Esophagus squamous epithelium (tissue), 5 donors: ENCODE measurements around the gene ZNF70. TPM values are rescaled to one million over a fixed set of nuclear protein-coding genes. Genes with fewer than 3 reads are reported as not detected.

Source experiments
- DNase-seq: peaks from one replicate; lab custom pipeline; 2025; lab: John Stamatoyannopoulos, UW
- H3K27ac ChIP-seq, 4 donors: fragments of 200-600 bp; sonication (generic); one replicate each; pipeline ENCODE4 v1.5.1; 2016 to 2019; ENCODE audit warnings: mild to moderate bottlenecking in 1 of 4
- H3K27me3 ChIP-seq, 4 donors: fragments of 200-600 bp; sonication (generic); 1 replicate in 3 of 4; 2 replicates in 1 of 4; pipeline versions ENCODE4 v1.5.1 to v1.6.0; 2017 to 2021; ENCODE audit warnings: antibody characterized with exemption in 1 of 4
- H3K36me3 ChIP-seq, 3 donors: fragments of 200-600 bp; sonication (generic); one replicate each; pipeline ENCODE4 v1.5.1; 2016 to 2019
- H3K4me1 ChIP-seq, 3 donors: fragments of 200-600 bp; sonication (generic); one replicate each; pipeline ENCODE4 v1.5.1; 2017 to 2019
- H3K4me3 ChIP-seq, 4 donors: fragments of 200-600 bp; sonication (generic); 1 replicate in 3 of 4; 2 replicates in 1 of 4; pipeline ENCODE4 v1.5.1; 2016 to 2019; ENCODE audit warnings: mild to moderate bottlenecking in 2 of 4, moderate library complexity in 1 of 4
- H3K9me3 ChIP-seq, 3 donors: fragments of 200-600 bp; sonication (generic); one replicate each; pipeline ENCODE4 v1.5.1; 2016 to 2019
- CTCF ChIP-seq, 6 experiments: fragments of 450-650 bp in 4 of 6; fragments of 200-600 bp in 2 of 6; sonication (generic) in 2 of 6; IDR thresholded peaks; one replicate each; pipeline ENCODE4 v1.5.1; 2016 to 2019; ENCODE audit warnings: antibody characterized with exemption in 6 of 6, mild to moderate bottlenecking in 4 of 6, moderate library complexity in 4 of 6
- POLR2A ChIP-seq, 4 donors: fragments of 450-650 bp; IDR thresholded peaks; one replicate each; pipeline ENCODE4 v1.6.1; 2017; ENCODE audit warnings: antibody characterized with exemption in 4 of 4, mild to moderate bottlenecking in 4 of 4, moderate library complexity in 3 of 4
- WGBS, 2 donors: methylation state at CpG; one replicate each; pipeline ENCODE4 v1.1.5; 2018; 5-methylcytosine and 5-hydroxymethylcytosine counted together
- intact Hi-C: fragments of 100-400 bp; cut with DNase I; formaldehyde crosslinking; loops from one replicate; pipeline ENCODE4 v1.15.0; 2022
- total RNA-seq, 4 donors: library from RNA; depleted of rRNA; stranded (reverse); fragments of >200 nt; gene quantifications; one replicate each; pipeline ENCODE4 v1.1.0, GENCODE V29; 2016
- donor health status: DM: yes; HTN: yes; CAD: no.

ZNF70 gene
- total RNA-seq, 4 donors from 2014 or later, result 0.91 to 2.7 (median 1.1) TPM

- no peaks in the 10 kb centered on the region for H3K27me3 ChIP-seq
- H3K36me3 ChIP-seq, result peaks cover 0 to 100% (median 25%) of the 10 kb centered on the region in 3 donors
- no peaks in the 10 kb centered on the region for H3K9me3 ChIP-seq
- no peak for DNase-seq
- H3K4me3 ChIP-seq, result no peak overlapping the region
- no peak overlapping the region for H3K27ac ChIP-seq
- H3K4me1 ChIP-seq, result no peaks in the 10 kb centered on the region
- WGBS, 2 donors, result 82 to 100% methylated on average over 2 of the region's 2 CpGs
- intact Hi-C loops, result no loop called here
- no peak for TF ChIP-seq POLR2A (IDR thresholded peaks at IDR 0.05)
- TF ChIP-seq CTCF (IDR thresholded peaks at IDR 0.05), result no peak
Measured at GRCh38 chr22:23709107-23709506, 41.8 kb downstream of the ZNF70 start.

GRCh38 chr22:23708270-23708669, 42.6 kb downstream of the ZNF70 start:
- intact Hi-C loops, result no loop called here
- TF ChIP-seq POLR2A (IDR thresholded peaks at IDR 0.05), result no peak
- TF ChIP-seq CTCF (IDR thresholded peaks at IDR 0.05), result no peak
- Histone ChIP-seq H3K27me3 (no peaks in the 10 kb centered on the region), H3K36me3 (peaks cover 0 to 100% (median 25%) of the 10 kb centered on the region in 3 donors), H3K4me1 (no peaks in the 10 kb centered on the region), H3K4me3 (no peak overlapping the region), H3K9me3 (no peaks in the 10 kb centered on the region), H3K27ac (no peak overlapping the region)
- 44 to 61% methylated on average over 1 of the region's 1 CpG for WGBS, 2 donors
- no peak for DNase-seq

- H3K36me3 ChIP-seq, result peaks cover 0 to 100% (median 13%) of the 10 kb centered on the region in 3 donors
- H3K4me3 ChIP-seq, result no peak overlapping the region
- 57 to 87% methylated on average over 3 of the region's 3 CpGs for WGBS, 2 donors
- intact Hi-C loops, result no loop called here
- DNase-seq, result no peak
- H3K27ac ChIP-seq, result no peak overlapping the region
- no peaks in the 10 kb centered on the region for H3K27me3 ChIP-seq
- H3K9me3 ChIP-seq, result no peaks in the 10 kb centered on the region
- no peak for TF ChIP-seq CTCF (IDR thresholded peaks at IDR 0.05)
- no peak for TF ChIP-seq POLR2A (IDR thresholded peaks at IDR 0.05)
- H3K4me1 ChIP-seq, result no peaks in the 10 kb centered on the region
Measured at GRCh38 chr22:23705358-23705757, 45.6 kb downstream of the ZNF70 start.

- H3K4me3 ChIP-seq, result no peak overlapping the region
- 81 to 83% methylated on average over 3 of the region's 3 CpGs for WGBS, 2 donors
- peaks cover 0 to 100% (median 13%) of the 10 kb centered on the region in 3 donors for H3K36me3 ChIP-seq
- DNase-seq, result no peak
- TF ChIP-seq CTCF (IDR thresholded peaks at IDR 0.05) (no peak), POLR2A (IDR thresholded peaks at IDR 0.05) (no peak)
- H3K4me1 ChIP-seq, result no peaks in the 10 kb centered on the region
- no peaks in the 10 kb centered on the region for H3K9me3 ChIP-seq
- H3K27me3 ChIP-seq, result no peaks in the 10 kb centered on the region
- intact Hi-C loops, result no loop called here
- no peak overlapping the region for H3K27ac ChIP-seq
Measured at GRCh38 chr22:23704829-23705228, 46.1 kb downstream of the ZNF70 start.

GRCh38 chr22:23704062-23704461, 46.9 kb downstream of the ZNF70 start:
- WGBS, 2 donors, result 86 to 87% methylated on average over 5 of the region's 5 CpGs
- intact Hi-C loops, result no loop called here
- no peak for DNase-seq
- no peaks in the 10 kb centered on the region for H3K27me3 ChIP-seq
- H3K9me3 ChIP-seq, result no peaks in the 10 kb centered on the region
- H3K4me3 ChIP-seq, result no peak overlapping the region
- peaks cover 0 to 100% (median 13%) of the 10 kb centered on the region in 3 donors for H3K36me3 ChIP-seq
- no peak overlapping the region for H3K27ac ChIP-seq
- TF ChIP-seq CTCF (IDR thresholded peaks at IDR 0.05) (no peak), POLR2A (IDR thresholded peaks at IDR 0.05) (no peak)
- no peaks in the 10 kb centered on the region for H3K4me1 ChIP-seq
